PC-9 (cell line): Measurements from ENCODE around the gene TBC1D22A.

ENCODE experiments used
- CTCF ChIP-seq: fragments of 200-600 bp; sonication (generic); conservative IDR thresholded peaks from 2 replicates; pipeline ENCODE4 v1.6.1; 2017; ENCODE audit warnings: mixed run types, antibody characterized with exemption, mild to moderate bottlenecking, moderate library complexity
- EZH2 ChIP-seq: fragments of 200-600 bp; sonication (generic); IDR thresholded peaks from 2 replicates; pipeline ENCODE4 v1.8.0; 2017; ENCODE audit warnings: antibody characterized with exemption, low read depth

- no peak for TF ChIP-seq CTCF
- no peak for TF ChIP-seq EZH2
These were observed 140.0 kb downstream of the TBC1D22A start for GRCh38 chr22:46902436-46902835.
